Panc1 (cell line): ENCODE measurements around the gene CUL7. TPM values are rescaled to one million over a fixed set of nuclear protein-coding genes. Genes with fewer than 3 reads are reported as not detected.

Experiments
- ATAC-seq: fragments of 200-7000 bp; cut with Tn5 transposase; 2 replicates; pipeline ENCODE4 v1.9.1; 2020; ENCODE audit warnings: mild to moderate bottlenecking, moderate library complexity
- BruUV-seq: library from RNA; stranded (reverse); fragments of 400-500 nt; replicated peaks from 2 replicates; lab custom pipeline; 2021; lab: Mats Ljungman, UMichigan
- CTCF ChIA-PET: fragments of 300-600 bp; sonication (Branson Sonifier 250); formaldehyde crosslinking; loops from one replicate; lab custom pipeline; 2022; ENCODE audit warnings: antibody characterized with exemption; lab: Charles Lee
- POLR2A ChIA-PET: fragments of 300-600 bp; sonication (Branson Sonifier 250); formaldehyde crosslinking; loops from one replicate; lab custom pipeline; 2022; ENCODE audit warnings: antibody characterized with exemption; lab: Charles Lee
- DNase-seq: peaks from one replicate; pipeline ENCODE4 v3.0.0-alpha.2; 2010; ENCODE audit warnings: low read depth, low spot score
- H3K27ac ChIP-seq: 2 replicates; pipeline ENCODE4 v1.5.1; 2011; ENCODE audit warnings: mild to moderate bottlenecking, low read length, inconsistent platforms
- H3K27me3 ChIP-seq: fragments of 200-500 bp; sonication (Bioruptor generic); 2 replicates; pipeline ENCODE4 v1.6.0; 2014; ENCODE audit warnings: low read length, inconsistent platforms; ENCODE audit not compliant: control insufficient read depth, insufficient read depth
- H3K36me3 ChIP-seq: fragments of 200-500 bp; sonication (Bioruptor generic); 2 replicates; pipeline ENCODE4 v1.5.1; 2014; ENCODE audit warnings: inconsistent platforms, mild to moderate bottlenecking, low read length, moderate library complexity; ENCODE audit not compliant: control insufficient read depth, insufficient read depth
- H3K4me1 ChIP-seq: 2 replicates; pipeline ENCODE4 v1.5.1; 2011; ENCODE audit warnings: inconsistent platforms, mild to moderate bottlenecking, low read length, moderate library complexity; ENCODE audit not compliant: control insufficient read depth, insufficient read depth
- H3K4me3 ChIP-seq, 2 experiments: 2 replicates each; pipeline ENCODE4 v1.5.1; 2011 to 2012; ENCODE audit warnings: low read depth in 2 of 2, low read length in 2 of 2, mild to moderate bottlenecking in 2 of 2, inconsistent platforms in 1 of 2, moderate library complexity in 1 of 2
- H3K9me3 ChIP-seq: fragments of 200-500 bp; sonication (Bioruptor generic); 2 replicates; pipeline ENCODE4 v1.5.1; 2014; ENCODE audit warnings: low read depth, mild to moderate bottlenecking, inconsistent platforms, low read length, moderate library complexity; ENCODE audit not compliant: control insufficient read depth, insufficient read depth
- POLR2AphosphoS5 ChIP-seq: IDR thresholded peaks from 2 replicates; pipeline ENCODE4 v1.6.1; 2012; ENCODE audit warnings: mild to moderate bottlenecking, low read depth, low read length, moderate library complexity
- SIN3A ChIP-seq: IDR thresholded peaks from 2 replicates; pipeline ENCODE4 v1.6.1; 2012; ENCODE audit warnings: low read depth, mild to moderate bottlenecking, low read length, moderate library complexity, borderline replicate concordance; ENCODE audit not compliant: insufficient read depth
- TCF7L2 ChIP-seq: IDR thresholded peaks from 2 replicates; pipeline ENCODE4 v1.6.1; 2011; ENCODE audit warnings: mild to moderate bottlenecking, low read depth, low read length, inconsistent platforms
- in situ Hi-C: cut with HindIII; loops from 2 replicates; pipeline ENCODE4 v1.10.0; 2016; ENCODE audit warnings: low sequenced_read_pairs, low pct_unique_long_range_greater_than_20kb
- intact Hi-C: fragments of 100-400 bp; cut with micrococcal nuclease; formaldehyde crosslinking; loops from one replicate; pipeline ENCODE4 v1.10.0; 2022; ENCODE audit not compliant: unreplicated experiment
- total RNA-seq: library from RNA; stranded (reverse); gene quantifications from one replicate; pipeline ENCODE4 v1.2.1, GENCODE V29; 2021; ENCODE audit not compliant: unreplicated experiment
- TF ChIP-seq, protein P1 (sequence below): fragments of 450-650 bp; IDR thresholded peaks from 2 replicates; pipeline ENCODE4 v1.5.1; 2017; ENCODE audit warnings: mild to moderate bottlenecking
- TF ChIP-seq, protein P2 (sequence below), 2 experiments: IDR thresholded peaks; 2 replicates each; pipeline ENCODE4 v1.6.1; 2011 to 2012; ENCODE audit warnings: low read depth in 2 of 2, control low read depth in 1 of 2, low read length in 1 of 2, mild to moderate bottlenecking in 1 of 2, moderate library complexity in 1 of 2; ENCODE audit not compliant: insufficient read depth in 1 of 2

The CUL7 gene
- total RNA-seq, 1 experiment from 2014 or later: 32.1 TPM

DNA sequence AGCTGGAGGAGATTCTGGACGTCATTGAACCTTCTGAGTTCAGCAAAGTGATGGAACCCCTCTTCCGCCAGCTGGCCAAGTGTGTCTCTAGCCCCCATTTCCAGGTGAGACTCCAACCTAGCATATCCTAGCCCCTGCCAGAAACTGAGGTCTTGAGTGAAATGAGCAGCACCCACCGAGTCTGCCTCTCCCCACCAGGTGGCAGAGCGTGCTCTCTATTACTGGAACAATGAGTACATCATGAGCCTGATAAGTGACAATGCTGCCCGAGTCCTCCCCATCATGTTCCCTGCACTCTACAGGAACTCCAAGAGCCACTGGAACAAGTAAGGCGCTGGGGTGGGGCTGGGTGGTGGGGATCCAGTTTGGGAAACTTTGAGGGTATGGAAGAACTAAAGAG is 44.5 kb downstream of the CUL7 start:
- peaks cover 21% of the 10 kb centered on the region for H3K36me3 ChIP-seq
- ChIA-PET POLR2A (no interaction called here), CTCF (no interaction called here)
- H3K27me3 ChIP-seq: no peaks in the 10 kb centered on the region
- H3K4me1 ChIP-seq: peaks cover 13% of the 10 kb centered on the region
- H3K4me3 ChIP-seq: no peak overlapping the region
- no TSS peak for BruUV-seq
- H3K27ac ChIP-seq: no peak overlapping the region
- ATAC-seq (peak; percentile 25; the same call in 1 of the 2 replicates), DNase-seq (no peak)
- TF ChIP-seq POLR2AphosphoS5 (no peak), TCF7L2 (no peak), SIN3A (no peak)
- TF ChIP-seq, protein P1, sequence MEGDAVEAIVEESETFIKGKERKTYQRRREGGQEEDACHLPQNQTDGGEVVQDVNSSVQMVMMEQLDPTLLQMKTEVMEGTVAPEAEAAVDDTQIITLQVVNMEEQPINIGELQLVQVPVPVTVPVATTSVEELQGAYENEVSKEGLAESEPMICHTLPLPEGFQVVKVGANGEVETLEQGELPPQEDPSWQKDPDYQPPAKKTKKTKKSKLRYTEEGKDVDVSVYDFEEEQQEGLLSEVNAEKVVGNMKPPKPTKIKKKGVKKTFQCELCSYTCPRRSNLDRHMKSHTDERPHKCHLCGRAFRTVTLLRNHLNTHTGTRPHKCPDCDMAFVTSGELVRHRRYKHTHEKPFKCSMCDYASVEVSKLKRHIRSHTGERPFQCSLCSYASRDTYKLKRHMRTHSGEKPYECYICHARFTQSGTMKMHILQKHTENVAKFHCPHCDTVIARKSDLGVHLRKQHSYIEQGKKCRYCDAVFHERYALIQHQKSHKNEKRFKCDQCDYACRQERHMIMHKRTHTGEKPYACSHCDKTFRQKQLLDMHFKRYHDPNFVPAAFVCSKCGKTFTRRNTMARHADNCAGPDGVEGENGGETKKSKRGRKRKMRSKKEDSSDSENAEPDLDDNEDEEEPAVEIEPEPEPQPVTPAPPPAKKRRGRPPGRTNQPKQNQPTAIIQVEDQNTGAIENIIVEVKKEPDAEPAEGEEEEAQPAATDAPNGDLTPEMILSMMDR: peak; percentile 79; the same call in 1 of the 2 replicates
- TF ChIP-seq, protein P2, sequence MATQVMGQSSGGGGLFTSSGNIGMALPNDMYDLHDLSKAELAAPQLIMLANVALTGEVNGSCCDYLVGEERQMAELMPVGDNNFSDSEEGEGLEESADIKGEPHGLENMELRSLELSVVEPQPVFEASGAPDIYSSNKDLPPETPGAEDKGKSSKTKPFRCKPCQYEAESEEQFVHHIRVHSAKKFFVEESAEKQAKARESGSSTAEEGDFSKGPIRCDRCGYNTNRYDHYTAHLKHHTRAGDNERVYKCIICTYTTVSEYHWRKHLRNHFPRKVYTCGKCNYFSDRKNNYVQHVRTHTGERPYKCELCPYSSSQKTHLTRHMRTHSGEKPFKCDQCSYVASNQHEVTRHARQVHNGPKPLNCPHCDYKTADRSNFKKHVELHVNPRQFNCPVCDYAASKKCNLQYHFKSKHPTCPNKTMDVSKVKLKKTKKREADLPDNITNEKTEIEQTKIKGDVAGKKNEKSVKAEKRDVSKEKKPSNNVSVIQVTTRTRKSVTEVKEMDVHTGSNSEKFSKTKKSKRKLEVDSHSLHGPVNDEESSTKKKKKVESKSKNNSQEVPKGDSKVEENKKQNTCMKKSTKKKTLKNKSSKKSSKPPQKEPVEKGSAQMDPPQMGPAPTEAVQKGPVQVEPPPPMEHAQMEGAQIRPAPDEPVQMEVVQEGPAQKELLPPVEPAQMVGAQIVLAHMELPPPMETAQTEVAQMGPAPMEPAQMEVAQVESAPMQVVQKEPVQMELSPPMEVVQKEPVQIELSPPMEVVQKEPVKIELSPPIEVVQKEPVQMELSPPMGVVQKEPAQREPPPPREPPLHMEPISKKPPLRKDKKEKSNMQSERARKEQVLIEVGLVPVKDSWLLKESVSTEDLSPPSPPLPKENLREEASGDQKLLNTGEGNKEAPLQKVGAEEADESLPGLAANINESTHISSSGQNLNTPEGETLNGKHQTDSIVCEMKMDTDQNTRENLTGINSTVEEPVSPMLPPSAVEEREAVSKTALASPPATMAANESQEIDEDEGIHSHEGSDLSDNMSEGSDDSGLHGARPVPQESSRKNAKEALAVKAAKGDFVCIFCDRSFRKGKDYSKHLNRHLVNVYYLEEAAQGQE (IDR thresholded peaks at IDR 0.05; ENCODE audit: insufficient read depth in 1 of 2, low read depth in 2 of 2, low read length in 1 of 2): no peak
- in situ Hi-C loops: no loop called here
- H3K9me3 ChIP-seq: no peaks in the 10 kb centered on the region
- intact Hi-C loops: no loop called here

DNA sequence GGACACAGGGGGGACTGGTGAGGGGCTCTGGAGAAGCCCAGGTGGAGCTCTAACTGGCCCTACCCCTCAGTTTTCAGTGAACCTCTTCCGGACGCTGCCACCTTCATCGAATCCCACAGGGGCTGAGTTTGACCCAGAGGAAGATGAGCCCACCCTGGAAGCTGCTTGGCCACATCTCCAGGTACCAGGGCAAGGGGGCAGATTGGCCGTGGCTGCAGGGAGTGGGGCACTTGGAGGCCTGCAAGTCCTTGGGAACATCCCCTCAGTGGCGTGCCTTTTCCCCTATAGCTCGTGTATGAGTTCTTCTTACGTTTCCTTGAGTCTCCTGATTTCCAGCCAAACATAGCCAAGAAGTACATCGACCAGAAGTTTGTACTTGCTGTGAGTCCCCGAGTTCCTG is 46.5 kb downstream of the CUL7 start:
- H3K4me3 ChIP-seq: no peak overlapping the region
- H3K27me3 ChIP-seq: no peaks in the 10 kb centered on the region
- peaks cover 4% of the 10 kb centered on the region; the same call in 1 of the 2 replicates for H3K4me1 ChIP-seq
- intact Hi-C loops: no loop called here
- in situ Hi-C loops: no loop called here
- ChIA-PET CTCF (no interaction called here), POLR2A (no interaction called here)
- no peaks in the 10 kb centered on the region for H3K9me3 ChIP-seq
- no TSS peak for BruUV-seq
- H3K27ac ChIP-seq: no peak overlapping the region
- ATAC-seq (no peak), DNase-seq (no peak)
- H3K36me3 ChIP-seq: peaks cover 17% of the 10 kb centered on the region
- TF ChIP-seq POLR2AphosphoS5 (no peak), TCF7L2 (no peak), SIN3A (no peak)
- TF ChIP-seq, protein P1: no peak
- TF ChIP-seq, protein P2 (IDR thresholded peaks at IDR 0.05; ENCODE audit: insufficient read depth in 1 of 2, low read depth in 2 of 2, low read length in 1 of 2): no peak
